ENCODE measurements around the gene SH3RF2.

The SH3RF2 gene

DNA sequence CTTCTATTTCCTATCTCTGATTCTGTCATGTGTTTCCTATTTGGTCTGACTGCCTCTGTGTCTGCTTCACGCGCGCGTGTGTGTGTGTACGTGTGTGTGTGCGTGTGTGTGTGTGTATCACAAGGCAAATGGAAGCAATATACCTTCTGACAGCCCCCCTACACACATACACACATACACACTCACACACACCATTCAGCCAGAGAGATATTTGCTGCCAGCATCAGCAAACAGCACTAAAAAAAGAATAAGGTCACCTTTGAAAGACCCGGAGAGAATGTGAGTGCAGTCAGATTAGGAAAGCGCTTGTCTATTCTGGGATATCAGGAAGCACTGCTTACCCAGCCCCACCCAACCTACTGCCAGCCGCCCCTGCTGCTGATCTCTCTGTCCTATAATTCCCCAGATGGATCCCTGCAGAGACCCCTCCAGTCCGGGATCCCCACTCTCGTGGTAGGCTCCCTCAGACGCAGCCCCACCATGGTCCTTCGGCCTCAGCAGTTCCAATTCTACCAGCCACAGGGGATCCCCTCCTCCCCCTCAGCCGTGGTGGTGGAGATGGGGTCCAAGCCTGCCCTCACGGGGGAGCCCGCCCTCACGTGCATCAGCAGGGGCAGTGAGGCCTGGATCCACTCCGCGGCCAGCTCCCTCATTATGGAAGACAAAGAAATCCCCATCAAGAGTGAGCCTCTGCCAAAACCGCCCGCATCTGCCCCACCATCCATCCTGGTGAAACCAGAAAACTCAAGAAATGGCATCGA is 123.3 kb downstream of the SH3RF2 start:
- Histone ChIP-seq H3K36me3 (ENCODE audit: insufficient read depth, low read length) (no peaks in the 10 kb centered on the region), H3K4me3 (ENCODE audit: low read depth, low read length) (no peak overlapping the region), H3K4me1 (ENCODE audit: control insufficient read depth, insufficient read depth, low read length, unreplicated experiment) (no peaks in the 10 kb centered on the region), H3K79me2 (ENCODE audit: control insufficient read depth, insufficient read depth, low read length, unreplicated experiment) (no peaks in the 10 kb centered on the region), H3K27me3 (ENCODE audit: insufficient read depth, low read length) (peaks cover 21% of the 10 kb centered on the region), H2AFZ (ENCODE audit: low read length, unreplicated experiment) (no peak overlapping the region), H3K27ac (ENCODE audit: low read depth, low read length) (no peak overlapping the region)

- no peaks in the 10 kb centered on the region for H3K4me1 ChIP-seq (ENCODE audit: control insufficient read depth, insufficient read depth, low read length, unreplicated experiment)
- H3K36me3 ChIP-seq (ENCODE audit: insufficient read depth, low read length), result no peaks in the 10 kb centered on the region
- H3K27ac ChIP-seq (ENCODE audit: low read depth, low read length), result no peak overlapping the region
- no peak overlapping the region for H3K4me3 ChIP-seq (ENCODE audit: low read depth, low read length)
- H3K27me3 ChIP-seq (ENCODE audit: insufficient read depth, low read length), result peaks cover 21% of the 10 kb centered on the region
- no peak overlapping the region for H2AFZ ChIP-seq (ENCODE audit: low read length, unreplicated experiment)
- H3K79me2 ChIP-seq (ENCODE audit: control insufficient read depth, insufficient read depth, low read length, unreplicated experiment), result no peaks in the 10 kb centered on the region
Observed at GRCh38 chr5:146060221-146060585, 123.8 kb downstream of the SH3RF2 start.

- Histone ChIP-seq H3K36me3 (ENCODE audit: insufficient read depth, low read length) (no peaks in the 10 kb centered on the region), H3K27ac (ENCODE audit: low read depth, low read length) (no peak overlapping the region), H3K4me3 (ENCODE audit: low read depth, low read length) (no peak overlapping the region), H3K4me1 (ENCODE audit: control insufficient read depth, insufficient read depth, low read length, unreplicated experiment) (no peaks in the 10 kb centered on the region), H3K27me3 (ENCODE audit: insufficient read depth, low read length) (no peaks in the 10 kb centered on the region; the same call in 1 of the 2 replicates), H3K79me2 (ENCODE audit: control insufficient read depth, insufficient read depth, low read length, unreplicated experiment) (no peaks in the 10 kb centered on the region), H2AFZ (ENCODE audit: low read length, unreplicated experiment) (no peak overlapping the region)
Observed at GRCh38 chr5:146066968-146067367, 130.6 kb downstream of the SH3RF2 start.

GRCh38 chr5:146068206-146068605 is 131.8 kb downstream of the SH3RF2 start:
- H2AFZ ChIP-seq (ENCODE audit: low read length, unreplicated experiment), result no peak overlapping the region

DNA sequence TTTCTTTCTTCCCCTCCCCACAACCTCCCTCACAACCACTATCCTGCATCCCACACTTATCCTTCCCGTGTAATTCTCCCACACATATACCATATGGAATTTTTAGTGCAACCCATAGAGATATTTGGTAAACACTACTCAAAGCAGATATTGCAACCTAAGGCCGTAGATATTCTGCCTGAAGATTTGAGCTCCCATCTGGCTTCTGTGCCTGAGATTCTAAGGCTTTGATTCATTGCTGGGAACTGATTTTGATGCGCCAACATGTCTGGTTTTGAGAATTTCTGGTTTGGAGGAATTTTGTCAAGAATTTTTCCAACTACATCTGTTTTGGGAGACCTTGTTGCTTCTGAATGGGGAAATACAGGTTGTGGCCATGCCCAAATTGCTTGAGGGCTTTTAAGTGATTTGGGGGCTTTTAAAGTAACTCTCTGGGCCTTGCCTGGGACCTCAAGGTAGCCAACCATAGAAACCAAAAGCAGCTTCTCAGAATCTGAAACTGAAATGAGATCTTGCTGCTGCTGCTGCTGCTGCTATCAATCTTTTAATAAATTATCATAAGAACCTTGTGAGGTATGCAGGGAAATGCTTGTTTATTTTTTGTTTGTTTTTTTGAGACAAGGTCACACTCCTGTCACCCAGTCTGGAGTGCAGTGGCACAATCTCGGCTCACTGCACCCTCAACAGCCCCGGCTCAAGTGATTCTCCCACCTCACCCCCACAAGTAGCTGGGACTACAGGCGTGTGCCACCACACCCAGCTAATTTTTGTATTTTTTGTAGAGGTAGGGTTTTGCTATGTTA is 132.8 kb downstream of the SH3RF2 start:
- no peaks in the 10 kb centered on the region for H3K4me1 ChIP-seq (ENCODE audit: control insufficient read depth, insufficient read depth, low read length, unreplicated experiment)
- H2AFZ ChIP-seq (ENCODE audit: low read length, unreplicated experiment), result no peak overlapping the region
- H3K79me2 ChIP-seq (ENCODE audit: control insufficient read depth, insufficient read depth, low read length, unreplicated experiment), result no peaks in the 10 kb centered on the region
- H3K4me3 ChIP-seq (ENCODE audit: low read depth, low read length), result no peak overlapping the region
- no peaks in the 10 kb centered on the region; the same call in 1 of the 2 replicates for H3K27me3 ChIP-seq (ENCODE audit: insufficient read depth, low read length)
- H3K27ac ChIP-seq (ENCODE audit: low read depth, low read length), result no peak overlapping the region
- H3K36me3 ChIP-seq (ENCODE audit: insufficient read depth, low read length), result no peaks in the 10 kb centered on the region

More at GRCh38 chr5:146068206-146068605, 131.8 kb downstream of the SH3RF2 start:
- Histone ChIP-seq H3K27me3 (ENCODE audit: insufficient read depth, low read length) (no peaks in the 10 kb centered on the region; the same call in 1 of the 2 replicates), H3K79me2 (ENCODE audit: control insufficient read depth, insufficient read depth, low read length, unreplicated experiment) (no peaks in the 10 kb centered on the region), H3K4me3 (ENCODE audit: low read depth, low read length) (no peak overlapping the region), H3K36me3 (ENCODE audit: insufficient read depth, low read length) (no peaks in the 10 kb centered on the region), H3K4me1 (ENCODE audit: control insufficient read depth, insufficient read depth, low read length, unreplicated experiment) (no peaks in the 10 kb centered on the region), H3K27ac (ENCODE audit: low read depth, low read length) (no peak overlapping the region)

GRCh38 chr5:146069780-146070099 is 133.4 kb downstream of the SH3RF2 start:
- H3K4me3 ChIP-seq (ENCODE audit: low read depth, low read length), result no peak overlapping the region
- no peak overlapping the region for H3K27ac ChIP-seq (ENCODE audit: low read depth, low read length)
- H3K4me1 ChIP-seq (ENCODE audit: control insufficient read depth, insufficient read depth, low read length, unreplicated experiment), result no peaks in the 10 kb centered on the region
- no peak overlapping the region for H2AFZ ChIP-seq (ENCODE audit: low read length, unreplicated experiment)
- no peaks in the 10 kb centered on the region for H3K79me2 ChIP-seq (ENCODE audit: control insufficient read depth, insufficient read depth, low read length, unreplicated experiment)
- H3K36me3 ChIP-seq (ENCODE audit: insufficient read depth, low read length), result no peaks in the 10 kb centered on the region
- no peaks in the 10 kb centered on the region; the same call in 1 of the 2 replicates for H3K27me3 ChIP-seq (ENCODE audit: insufficient read depth, low read length)

GRCh38 chr5:146070746-146071145 is 134.4 kb downstream of the SH3RF2 start:
- Histone ChIP-seq H2AFZ (ENCODE audit: low read length, unreplicated experiment) (no peak overlapping the region), H3K4me1 (ENCODE audit: control insufficient read depth, insufficient read depth, low read length, unreplicated experiment) (no peaks in the 10 kb centered on the region), H3K79me2 (ENCODE audit: control insufficient read depth, insufficient read depth, low read length, unreplicated experiment) (no peaks in the 10 kb centered on the region), H3K27me3 (ENCODE audit: insufficient read depth, low read length) (no peaks in the 10 kb centered on the region; the same call in 1 of the 2 replicates), H3K4me3 (ENCODE audit: low read depth, low read length) (no peak overlapping the region), H3K36me3 (ENCODE audit: insufficient read depth, low read length) (no peaks in the 10 kb centered on the region), H3K27ac (ENCODE audit: low read depth, low read length) (no peak overlapping the region)

- no peak overlapping the region for H3K4me3 ChIP-seq (ENCODE audit: low read depth, low read length)
- H3K27ac ChIP-seq (ENCODE audit: low read depth, low read length), result no peak overlapping the region
Observed at GRCh38 chr5:146071171-146071570, 134.8 kb downstream of the SH3RF2 start.

GRCh38 chr5:146072595-146072994 is 136.2 kb downstream of the SH3RF2 start:
- Histone ChIP-seq H3K79me2 (ENCODE audit: control insufficient read depth, insufficient read depth, low read length, unreplicated experiment) (no peaks in the 10 kb centered on the region), H2AFZ (ENCODE audit: low read length, unreplicated experiment) (no peak overlapping the region), H3K4me3 (ENCODE audit: low read depth, low read length) (no peak overlapping the region), H3K27ac (ENCODE audit: low read depth, low read length) (no peak overlapping the region), H3K4me1 (ENCODE audit: control insufficient read depth, insufficient read depth, low read length, unreplicated experiment) (no peaks in the 10 kb centered on the region), H3K36me3 (ENCODE audit: insufficient read depth, low read length) (no peaks in the 10 kb centered on the region), H3K27me3 (ENCODE audit: insufficient read depth, low read length) (no peaks in the 10 kb centered on the region; the same call in 1 of the 2 replicates)

More at GRCh38 chr5:146071171-146071570, 134.8 kb downstream of the SH3RF2 start:
- no peaks in the 10 kb centered on the region for H3K36me3 ChIP-seq (ENCODE audit: insufficient read depth, low read length)
- no peaks in the 10 kb centered on the region for H3K4me1 ChIP-seq (ENCODE audit: control insufficient read depth, insufficient read depth, low read length, unreplicated experiment)
- no peak overlapping the region for H2AFZ ChIP-seq (ENCODE audit: low read length, unreplicated experiment)
- no peaks in the 10 kb centered on the region; the same call in 1 of the 2 replicates for H3K27me3 ChIP-seq (ENCODE audit: insufficient read depth, low read length)
- H3K79me2 ChIP-seq (ENCODE audit: control insufficient read depth, insufficient read depth, low read length, unreplicated experiment), result no peaks in the 10 kb centered on the region

- H3K27ac ChIP-seq (ENCODE audit: low read depth, low read length), result no peak overlapping the region
- H3K4me3 ChIP-seq (ENCODE audit: low read depth, low read length), result no peak overlapping the region
- no peaks in the 10 kb centered on the region; the same call in 1 of the 2 replicates for H3K27me3 ChIP-seq (ENCODE audit: insufficient read depth, low read length)
- no peaks in the 10 kb centered on the region for H3K36me3 ChIP-seq (ENCODE audit: insufficient read depth, low read length)
- H3K4me1 ChIP-seq (ENCODE audit: control insufficient read depth, insufficient read depth, low read length, unreplicated experiment), result no peaks in the 10 kb centered on the region
- no peak overlapping the region for H2AFZ ChIP-seq (ENCODE audit: low read length, unreplicated experiment)
- H3K79me2 ChIP-seq (ENCODE audit: control insufficient read depth, insufficient read depth, low read length, unreplicated experiment), result no peaks in the 10 kb centered on the region
Observed at GRCh38 chr5:146073239-146073900, 137.0 kb downstream of the SH3RF2 start.
